AG04449 (cell line): Measurements from ENCODE around the gene CST2.
"Not testable (repeated sequence)": the region's sequence is repeated elsewhere in the genome, so short reads cannot be mapped to it uniquely, and the experiment has no call there.

Source experiments
- CTCF ChIA-PET: fragments of 350-600 bp; formaldehyde crosslinking; extraction: SDS; loops from one replicate; lab custom pipeline; 2021; ENCODE audit warnings: antibody characterized with exemption; lab: Yijun Ruan, JAX
- POLR2A ChIA-PET: fragments of 400-600, 350-600 bp; formaldehyde crosslinking; extraction: SDS; loops from one replicate; lab custom pipeline; 2020; ENCODE audit warnings: antibody characterized with exemption, inconsistent platforms; lab: Yijun Ruan, JAX
- DNase-seq: peaks from one replicate; pipeline ENCODE4 v3.0.0-alpha.2; 2010; ENCODE audit warnings: low read depth, low spot score
- H3K4me3 ChIP-seq: 2 replicates; pipeline ENCODE4 v1.5.1; 2011; ENCODE audit warnings: low read depth, mild to moderate bottlenecking, control low read depth, low read length
- TF ChIP-seq, protein P1 (sequence below): IDR thresholded peaks from one replicate; pipeline ENCODE4 v1.5.1; 2011; ENCODE audit warnings: mild to moderate bottlenecking, moderate library complexity, low read length, control low read depth, inconsistent platforms; ENCODE audit not compliant: insufficient read depth; ENCODE audit errors: missing control alignments

CST2 gene

GRCh38 chr20:23841693-23842092 lies 15.2 kb upstream of the CST2 start:
- CTCF ChIA-PET = no interaction called here
- POLR2A ChIA-PET = no interaction called here
- TF ChIP-seq, protein P1, sequence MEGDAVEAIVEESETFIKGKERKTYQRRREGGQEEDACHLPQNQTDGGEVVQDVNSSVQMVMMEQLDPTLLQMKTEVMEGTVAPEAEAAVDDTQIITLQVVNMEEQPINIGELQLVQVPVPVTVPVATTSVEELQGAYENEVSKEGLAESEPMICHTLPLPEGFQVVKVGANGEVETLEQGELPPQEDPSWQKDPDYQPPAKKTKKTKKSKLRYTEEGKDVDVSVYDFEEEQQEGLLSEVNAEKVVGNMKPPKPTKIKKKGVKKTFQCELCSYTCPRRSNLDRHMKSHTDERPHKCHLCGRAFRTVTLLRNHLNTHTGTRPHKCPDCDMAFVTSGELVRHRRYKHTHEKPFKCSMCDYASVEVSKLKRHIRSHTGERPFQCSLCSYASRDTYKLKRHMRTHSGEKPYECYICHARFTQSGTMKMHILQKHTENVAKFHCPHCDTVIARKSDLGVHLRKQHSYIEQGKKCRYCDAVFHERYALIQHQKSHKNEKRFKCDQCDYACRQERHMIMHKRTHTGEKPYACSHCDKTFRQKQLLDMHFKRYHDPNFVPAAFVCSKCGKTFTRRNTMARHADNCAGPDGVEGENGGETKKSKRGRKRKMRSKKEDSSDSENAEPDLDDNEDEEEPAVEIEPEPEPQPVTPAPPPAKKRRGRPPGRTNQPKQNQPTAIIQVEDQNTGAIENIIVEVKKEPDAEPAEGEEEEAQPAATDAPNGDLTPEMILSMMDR = no peak
- H3K4me3 ChIP-seq = no peak overlapping the region
- no peak for DNase-seq

DNA sequence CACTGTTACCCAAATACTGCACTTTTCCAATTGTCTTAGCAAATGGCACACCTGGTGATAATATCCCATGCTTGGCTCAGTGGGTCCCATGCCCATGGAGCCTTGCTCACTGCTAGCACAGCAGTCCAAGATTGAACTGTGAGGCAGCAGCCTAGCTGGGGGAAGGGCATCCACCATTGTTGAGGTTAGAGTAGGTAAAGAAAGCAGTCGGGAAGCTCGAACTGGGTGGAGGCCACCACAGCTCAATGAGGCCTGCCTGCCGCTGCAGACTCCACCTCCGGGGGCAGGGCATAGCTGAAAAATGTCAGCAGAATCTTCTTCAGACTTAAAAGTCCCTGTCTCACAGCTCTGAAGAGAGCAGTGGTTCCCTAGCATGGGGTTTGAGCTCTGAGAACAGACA lies 9.2 kb upstream of the CST2 start:
- DNase-seq = no peak
- POLR2A ChIA-PET = no interaction called here
- CTCF ChIA-PET = no interaction called here
- H3K4me3 ChIP-seq = no peak overlapping the region
- TF ChIP-seq, protein P1 = no peak

- TF ChIP-seq, protein P1 = no peak
- CTCF ChIA-PET = no interaction called here
- H3K4me3 ChIP-seq = no peak overlapping the region
- no peak for DNase-seq
- POLR2A ChIA-PET = no interaction called here
Measured at GRCh38 chr20:23832775-23833513, 6.4 kb upstream of the CST2 start.

- CTCF ChIA-PET = not testable (repeated sequence)
Measured at GRCh38 chr20:23831961-23832360, 5.4 kb upstream of the CST2 start.

GRCh38 chr20:23823621-23824324 lies 2.8 kb downstream of the CST2 start:
- TF ChIP-seq, protein P1 = no peak
- DNase-seq = no peak
- H3K4me3 ChIP-seq = no peak overlapping the region
- CTCF ChIA-PET = interaction anchor here (1.0 kb wide), 1 partner anchor 41 kb away, joined by 3 read pairs; no protein-coding TSS in a partner anchor
- POLR2A ChIA-PET = no interaction called here

More at GRCh38 chr20:23831961-23832360, 5.4 kb upstream of the CST2 start:
- H3K4me3 ChIP-seq, POLR2A ChIA-PET, DNase-seq: not testable (repeated sequence)

DNA sequence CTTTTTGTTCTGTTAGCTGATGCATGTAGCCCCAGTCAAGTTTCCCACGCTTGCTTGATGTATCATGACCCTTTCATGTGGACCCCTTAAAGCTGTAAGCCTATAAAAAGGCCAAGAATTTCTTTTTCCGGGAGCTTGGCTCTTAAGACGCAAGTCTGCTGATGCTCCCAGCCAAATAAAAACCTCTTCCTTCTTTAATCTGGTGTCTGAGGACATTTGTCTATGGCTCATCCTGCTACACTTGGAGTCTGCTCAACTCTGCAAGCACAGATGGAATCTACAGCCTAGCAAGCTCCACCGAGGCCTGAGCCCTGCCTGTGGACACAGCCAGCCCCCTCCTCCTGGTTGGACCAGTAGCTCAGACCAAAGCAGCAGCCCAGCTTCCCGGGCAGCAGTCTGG lies 3.4 kb downstream of the CST2 start:
- no peak overlapping the region for H3K4me3 ChIP-seq
- CTCF ChIA-PET = interaction anchor here (1.0 kb wide), 1 partner anchor 41 kb away, joined by 3 read pairs; no protein-coding TSS in a partner anchor
- no peak for DNase-seq
- POLR2A ChIA-PET = no interaction called here
- TF ChIP-seq, protein P1 = no peak
